K562 (cell line): ENCODE results near the gene KHNYN. TPM values are rescaled to one million over a fixed set of nuclear protein-coding genes. Genes with fewer than 3 reads are reported as not detected.

Experiments used
- CBX3 ChIP-seq, 2 experiments: IDR thresholded peaks; 1 replicate in 1 of 2; 2 replicates in 1 of 2; pipeline ENCODE4 v1.6.1; 2012; ENCODE audit warnings: inconsistent platforms in 2 of 2, low read length in 2 of 2, borderline replicate concordance in 1 of 2, control low read depth in 1 of 2
- SP2 ChIP-seq: IDR thresholded peaks from 2 replicates; pipeline ENCODE4 v1.6.1; 2011; ENCODE audit warnings: mild to moderate bottlenecking, low read depth, low read length, moderate library complexity; ENCODE audit not compliant: poor library complexity, severe bottlenecking; ENCODE audit errors: extremely low read depth
- TAF7 ChIP-seq: fragments of 450-650 bp; IDR thresholded peaks from 2 replicates; pipeline ENCODE4 v1.6.1; 2016; ENCODE audit warnings: missing genetic modification characterization, missing compliant biosample characterization
- polyA plus RNA-seq, 8 experiments: library from polyadenylated mRNA; depleted of rRNA in 4 of 8; stranded (reverse) in 5 of 8; unstranded in 3 of 8; fragments of >200 nt; fragmentation: Nextera tagmentation in 2 of 8; fragmentation: Illumina TruSeq in 1 of 8; extraction: Ambion mirVana in 2 of 8; extraction: Trizol in 1 of 8; gene quantifications; 2 replicates each; pipeline versions ENCODE4 v1.2.1 to v1.2.3, GENCODE V29; 2011 to 2014; ENCODE audit warnings: inconsistent platforms in 1 of 8, missing spikeins in 1 of 8
- total RNA-seq, 7 experiments: library from RNA; depleted of rRNA in 6 of 7; stranded (reverse); fragments of >200 nt in 6 of 7; fragmentation: Illumina TruSeq in 2 of 7; extraction: Trizol in 2 of 7; gene quantifications; 2 replicates each; pipeline versions ENCODE4 v1.2.1 to v1.2.3, GENCODE V29; 2011 to 2021; ENCODE audit warnings: low replicate concordance in 1 of 7
- TF ChIP-seq, protein P1 (sequence below): sonication (generic); formaldehyde crosslinking; IDR thresholded peaks from 2 replicates; pipeline ENCODE4 v1.8.1; 2023; ENCODE audit warnings: missing genetic modification reagents, mild to moderate bottlenecking, borderline replicate concordance

The KHNYN gene
- total and polyA plus RNA-seq, 9 of the 15 experiments (the other 6 are each of a cell fraction or from before 2014, with no cell fraction given): 0.76 to 26.0 (median 14.1) TPM

DNA sequence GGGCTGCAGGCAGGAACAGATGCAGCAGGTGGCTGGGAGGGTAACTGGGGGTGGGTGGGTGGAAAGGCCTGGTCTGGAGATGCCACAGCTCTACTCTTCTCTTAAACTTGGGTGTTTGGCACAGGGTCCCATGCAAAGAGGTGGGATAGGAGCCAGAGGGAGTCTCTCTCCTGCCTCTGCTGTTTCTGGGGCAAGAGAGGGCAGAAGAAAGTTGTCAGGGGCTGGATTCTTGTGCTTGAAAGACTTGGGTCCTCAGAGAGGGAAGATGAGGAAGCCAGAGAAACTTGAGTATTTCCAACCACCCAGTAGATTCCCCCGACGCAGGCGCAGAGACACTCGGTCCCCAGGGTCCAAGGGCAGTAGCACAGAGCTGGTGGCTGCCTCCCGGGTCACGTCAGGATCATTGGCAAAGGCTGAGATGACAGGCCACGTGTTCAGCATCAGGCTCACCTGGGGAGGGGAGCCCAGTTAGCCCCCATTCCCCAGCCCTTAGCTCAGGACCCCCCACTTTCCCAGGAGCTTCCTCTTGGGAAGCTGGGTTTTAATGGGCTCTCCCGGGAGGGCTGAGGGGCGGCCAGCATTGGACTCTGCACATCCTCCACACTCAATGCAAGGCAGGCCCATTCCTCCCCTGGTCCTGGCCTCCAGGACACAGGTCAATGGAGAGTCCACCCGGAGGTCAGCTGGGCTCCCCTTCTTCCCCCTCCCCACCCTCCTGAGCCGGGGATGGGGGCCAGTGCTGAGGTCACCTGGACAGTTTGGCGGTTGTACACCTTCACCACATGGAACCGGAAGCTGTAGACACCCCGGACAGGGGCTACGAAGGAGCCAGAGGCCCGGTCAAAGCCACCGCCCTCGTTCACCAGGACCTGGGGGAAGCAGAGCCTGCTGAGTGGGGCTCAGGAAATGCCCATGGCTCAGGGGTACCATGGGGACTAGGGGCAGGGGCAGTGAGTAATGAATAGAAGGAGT lies 1.9 kb upstream of the KHNYN start (continued):
- TF ChIP-seq, protein P1, sequence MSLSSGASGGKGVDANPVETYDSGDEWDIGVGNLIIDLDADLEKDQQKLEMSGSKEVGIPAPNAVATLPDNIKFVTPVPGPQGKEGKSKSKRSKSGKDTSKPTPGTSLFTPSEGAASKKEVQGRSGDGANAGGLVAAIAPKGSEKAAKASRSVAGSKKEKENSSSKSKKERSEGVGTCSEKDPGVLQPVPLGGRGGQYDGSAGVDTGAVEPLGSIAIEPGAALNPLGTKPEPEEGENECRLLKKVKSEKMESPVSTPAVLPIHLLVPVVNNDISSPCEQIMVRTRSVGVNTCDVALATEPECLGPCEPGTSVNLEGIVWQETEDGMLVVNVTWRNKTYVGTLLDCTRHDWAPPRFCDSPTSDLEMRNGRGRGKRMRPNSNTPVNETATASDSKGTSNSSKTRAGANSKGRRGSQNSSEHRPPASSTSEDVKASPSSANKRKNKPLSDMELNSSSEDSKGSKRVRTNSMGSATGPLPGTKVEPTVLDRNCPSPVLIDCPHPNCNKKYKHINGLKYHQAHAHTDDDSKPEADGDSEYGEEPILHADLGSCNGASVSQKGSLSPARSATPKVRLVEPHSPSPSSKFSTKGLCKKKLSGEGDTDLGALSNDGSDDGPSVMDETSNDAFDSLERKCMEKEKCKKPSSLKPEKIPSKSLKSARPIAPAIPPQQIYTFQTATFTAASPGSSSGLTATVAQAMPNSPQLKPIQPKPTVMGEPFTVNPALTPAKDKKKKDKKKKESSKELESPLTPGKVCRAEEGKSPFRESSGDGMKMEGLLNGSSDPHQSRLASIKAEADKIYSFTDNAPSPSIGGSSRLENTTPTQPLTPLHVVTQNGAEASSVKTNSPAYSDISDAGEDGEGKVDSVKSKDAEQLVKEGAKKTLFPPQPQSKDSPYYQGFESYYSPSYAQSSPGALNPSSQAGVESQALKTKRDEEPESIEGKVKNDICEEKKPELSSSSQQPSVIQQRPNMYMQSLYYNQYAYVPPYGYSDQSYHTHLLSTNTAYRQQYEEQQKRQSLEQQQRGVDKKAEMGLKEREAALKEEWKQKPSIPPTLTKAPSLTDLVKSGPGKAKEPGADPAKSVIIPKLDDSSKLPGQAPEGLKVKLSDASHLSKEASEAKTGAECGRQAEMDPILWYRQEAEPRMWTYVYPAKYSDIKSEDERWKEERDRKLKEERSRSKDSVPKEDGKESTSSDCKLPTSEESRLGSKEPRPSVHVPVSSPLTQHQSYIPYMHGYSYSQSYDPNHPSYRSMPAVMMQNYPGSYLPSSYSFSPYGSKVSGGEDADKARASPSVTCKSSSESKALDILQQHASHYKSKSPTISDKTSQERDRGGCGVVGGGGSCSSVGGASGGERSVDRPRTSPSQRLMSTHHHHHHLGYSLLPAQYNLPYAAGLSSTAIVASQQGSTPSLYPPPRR (CRISPR knock-in tag): no peak
- TF ChIP-seq TAF7 (no peak), CBX3 (IDR thresholded peaks at IDR 0.05; ENCODE audit: borderline replicate concordance in 1 of 2, low read length in 2 of 2) (no peak), SP2 (no peak)
- TF ChIP-seq, all 486 proteins: peak for 0
